GM23338 (cell line): ENCODE data around the gene EHD3. TPM values are rescaled to one million over a fixed set of nuclear protein-coding genes. Genes with fewer than 3 reads are reported as not detected.

Experiments
- ATAC-seq: fragments of 200-7000 bp; cut with Tn5 transposase; 3 replicates; pipeline ENCODE4 v1.9.1; 2020
- DNase-seq: peaks from one replicate; pipeline ENCODE4 v3.0.0-alpha.2; 2015; ENCODE audit warnings: low spot score
- H2AFZ ChIP-seq: fragments of 200-600 bp; sonication (generic); 2 replicates; pipeline ENCODE4 v1.8.0; 2016; ENCODE audit warnings: antibody characterized with exemption, mild to moderate bottlenecking, moderate library complexity
- H3F3A ChIP-seq: fragments of 200-600 bp; sonication (generic); replicated peaks from 2 replicates; pipeline ENCODE4 v1.8.0; 2017; ENCODE audit warnings: antibody characterized with exemption, mixed run types, low read depth
- H3K27ac ChIP-seq: fragments of 200-600 bp; sonication (generic); 2 replicates; pipeline ENCODE4 v1.6.1; 2016; ENCODE audit warnings: low read depth
- H3K27me3 ChIP-seq: fragments of 200-600 bp; sonication (generic); 2 replicates; pipeline ENCODE4 v1.8.0; 2016; ENCODE audit warnings: mild to moderate bottlenecking, mixed run types, moderate library complexity; ENCODE audit not compliant: insufficient read depth
- H3K36me3 ChIP-seq: fragments of 200-600 bp; sonication (generic); 2 replicates; pipeline ENCODE4 v1.8.0; 2016; ENCODE audit warnings: mild to moderate bottlenecking; ENCODE audit not compliant: insufficient read depth
- H3K4me1 ChIP-seq: fragments of 200-600 bp; sonication (generic); 2 replicates; pipeline ENCODE4 v1.8.0; 2016; ENCODE audit warnings: mild to moderate bottlenecking, moderate library complexity; ENCODE audit not compliant: insufficient read depth
- H3K4me2 ChIP-seq: fragments of 200-600 bp; sonication (generic); 2 replicates; pipeline ENCODE4 v1.7.1; 2017; ENCODE audit warnings: mixed run types
- H3K4me3 ChIP-seq: fragments of 200-600 bp; sonication (generic); 2 replicates; pipeline ENCODE4 v1.6.1; 2016; ENCODE audit warnings: mixed run types
- H3K79me2 ChIP-seq: fragments of 200-600 bp; sonication (generic); replicated peaks from 2 replicates; pipeline ENCODE4 v1.8.0; 2017; ENCODE audit warnings: mild to moderate bottlenecking; ENCODE audit not compliant: insufficient read depth
- H3K9me2 ChIP-seq: fragments of 200-600 bp; sonication (generic); 2 replicates; pipeline ENCODE4 v1.8.0; 2017; ENCODE audit not compliant: insufficient read depth
- H4K20me1 ChIP-seq: fragments of 200-600 bp; sonication (generic); replicated peaks from 2 replicates; pipeline ENCODE4 v1.8.0; 2017; ENCODE audit warnings: mild to moderate bottlenecking; ENCODE audit not compliant: insufficient read depth
- H3K27ac Mint-ChIP-seq: 2 replicates; pipeline ENCODE4 v1.8.0; 2020; ENCODE audit warnings: inconsistent platforms, mild to moderate bottlenecking, moderate library complexity, mixed read lengths
- H3K27me3 Mint-ChIP-seq: 3 replicates; pipeline ENCODE4 v1.8.0; 2022; ENCODE audit warnings: low read depth, mild to moderate bottlenecking, moderate library complexity, mixed read lengths, inconsistent platforms; ENCODE audit not compliant: insufficient read depth, poor library complexity
- H3K36me3 Mint-ChIP-seq: 3 replicates; pipeline ENCODE4 v1.8.0; 2021; ENCODE audit warnings: low read depth, mild to moderate bottlenecking, inconsistent platforms, moderate library complexity, mixed read lengths
- H3K4me1 Mint-ChIP-seq: 3 replicates; pipeline ENCODE4 v1.8.0; 2020; ENCODE audit warnings: mild to moderate bottlenecking, inconsistent platforms, mixed read lengths
- H3K4me3 Mint-ChIP-seq: 3 replicates; pipeline ENCODE4 v1.8.0; 2021; ENCODE audit warnings: moderate library complexity, mild to moderate bottlenecking, inconsistent platforms, mixed read lengths
- H3K9me3 Mint-ChIP-seq: 3 replicates; pipeline ENCODE4 v1.8.0; 2020; ENCODE audit warnings: moderate library complexity, mild to moderate bottlenecking, inconsistent platforms, mixed read lengths
- CTCF ChIP-seq, 2 experiments: fragments of 200-600 bp in 1 of 2; sonication (generic) in 1 of 2; conservative IDR thresholded peaks; 2 replicates each; pipeline versions ENCODE4 v1.5.1 to v1.6.1; 2016 to 2017; ENCODE audit warnings: antibody characterized with exemption in 2 of 2, low read depth in 2 of 2, mild to moderate bottlenecking in 2 of 2, moderate library complexity in 1 of 2
- EZH2 ChIP-seq: fragments of 200-600 bp; sonication (generic); IDR thresholded peaks from one replicate; pipeline ENCODE4 v1.8.0; 2017; ENCODE audit warnings: antibody characterized with exemption, mild to moderate bottlenecking, low read depth; ENCODE audit not compliant: unreplicated experiment
- JUNB ChIP-seq: IDR thresholded peaks from one replicate; pipeline ENCODE4 v1.6.1; 2016; ENCODE audit warnings: antibody characterized with exemption; ENCODE audit not compliant: unreplicated experiment
- NANOG ChIP-seq: IDR thresholded peaks from 2 replicates; pipeline ENCODE4 v1.6.1; 2016; ENCODE audit warnings: antibody characterized with exemption, borderline replicate concordance
- POLR2AphosphoS5 ChIP-seq: IDR thresholded peaks from 2 replicates; pipeline ENCODE4 v1.6.1; 2016; ENCODE audit warnings: antibody characterized with exemption, low read depth
- STAT1 ChIP-seq: IDR thresholded peaks from one replicate; pipeline ENCODE4 v1.6.1; 2016; ENCODE audit warnings: antibody characterized with exemption; ENCODE audit not compliant: unreplicated experiment
- ZNF331 ChIP-seq: fragments of 250-450 bp; sonication (Bioruptor Pico); IDR thresholded peaks from 2 replicates; pipeline ENCODE4 v1.5.0; 2020; ENCODE audit warnings: low read depth, mild to moderate bottlenecking, moderate library complexity
- ZNF462 ChIP-seq: fragments of 250-450 bp; sonication (Bioruptor Pico); IDR thresholded peaks from 2 replicates; pipeline ENCODE4 v1.5.0; 2020; ENCODE audit warnings: mild to moderate bottlenecking, moderate library complexity
- polyA plus RNA-seq: library from polyadenylated mRNA; unstranded; fragments of >200 nt; fragmentation: Nextera tagmentation; extraction: Ambion mirVana; gene quantifications from 2 replicates; pipeline ENCODE4 v1.2.1, GENCODE V29; 2016
- total RNA-seq: library from RNA; depleted of rRNA; stranded (reverse); fragments of >200 nt; shearing (Covaris generic); gene quantifications from 2 replicates; pipeline ENCODE4 v1.2.3, GENCODE V29; 2014

The EHD3 gene
- total and polyA plus RNA-seq, 2 experiments from 2014 or later = 3.3 to 12.6 TPM

- Mint-ChIP-seq H3K27ac (no peak within 1 kb of the TSS), H3K9me3 (no peaks in the 10 kb centered on the region; the same call in 2 of the 3 replicates), H3K27me3 (peaks cover 2% of the 10 kb centered on the region), H3K4me3 (no peak within 1 kb of the TSS), H3K36me3 (no peaks in the 10 kb centered on the region), H3K4me1 (peaks cover 4% of the 10 kb centered on the region)
- no peaks in the 10 kb centered on the region for H3K9me2 ChIP-seq
- no peaks in the 10 kb centered on the region for H4K20me1 ChIP-seq
- H3K4me2 ChIP-seq = no peak within 1 kb of the TSS
- DNase-seq (no peak), ATAC-seq (no peak)
- TF ChIP-seq CTCF (conservative IDR thresholded peaks at IDR 0.05; ENCODE audit: low read depth in 2 of 2) = no peak
- no peak for TF ChIP-seq POLR2AphosphoS5
- no peak for TF ChIP-seq STAT1
- no peak for TF ChIP-seq ZNF331 (CRISPR knock-in tag)
- TF ChIP-seq JUNB = no peak
- no peaks in the 10 kb centered on the region for H3K79me2 ChIP-seq
- no peak within 1 kb of the TSS for H3K27ac ChIP-seq
- H2AFZ ChIP-seq = no peak within 1 kb of the TSS
- no peaks in the 10 kb centered on the region for H3F3A ChIP-seq
- H3K36me3 ChIP-seq = no peaks in the 10 kb centered on the region
- no peaks in the 10 kb centered on the region for H3K27me3 ChIP-seq
- no peaks in the 10 kb centered on the region for H3K4me1 ChIP-seq
- H3K4me3 ChIP-seq = no peak within 1 kb of the TSS
Measured at GRCh38 chr2:31217465-31218200, 16.3 kb upstream of the EHD3 start, which contains the start of gene CAPN14. Gene CAPN14, minus strand, starts transcription at chr2:31217515. Its CDS starts 12,068 bp downstream, at chr2:31205447.

GRCh38 chr2:31219131-31219969 is 14.6 kb upstream of the EHD3 start:
- DNase-seq (no peak), ATAC-seq (no peak)
- Histone ChIP-seq H3K9me2 (no peaks in the 10 kb centered on the region), H3K4me2 (no peak overlapping the region), H3K36me3 (no peaks in the 10 kb centered on the region), H2AFZ (no peak overlapping the region), H3K27me3 (no peaks in the 10 kb centered on the region), H3K79me2 (no peaks in the 10 kb centered on the region), H3F3A (no peaks in the 10 kb centered on the region), H3K4me1 (no peaks in the 10 kb centered on the region), H3K4me3 (no peak overlapping the region), H4K20me1 (no peaks in the 10 kb centered on the region), H3K27ac (no peak overlapping the region)
- Mint-ChIP-seq H3K27ac (no peak overlapping the region), H3K27me3 (peaks cover 4% of the 10 kb centered on the region), H3K4me1 (peaks cover 4% of the 10 kb centered on the region), H3K4me3 (no peak overlapping the region), H3K36me3 (no peaks in the 10 kb centered on the region), H3K9me3 (no peaks in the 10 kb centered on the region; the same call in 2 of the 3 replicates)
- TF ChIP-seq JUNB (no peak), ZNF462 (CRISPR knock-in tag) (no peak), EZH2 (no peak), NANOG (no peak)
